GM20431 (cell line): ENCODE data around the gene DYNC1LI1.

Source experiments
- in situ Hi-C: fragments of 300-500 bp; cut with MseI, MboI; formaldehyde crosslinking; loops from one replicate; pipeline ENCODE4 v1.15.0; 2020; ENCODE audit warnings: low sequenced_read_pairs; ENCODE audit not compliant: unreplicated experiment

DYNC1LI1 gene

DNA sequence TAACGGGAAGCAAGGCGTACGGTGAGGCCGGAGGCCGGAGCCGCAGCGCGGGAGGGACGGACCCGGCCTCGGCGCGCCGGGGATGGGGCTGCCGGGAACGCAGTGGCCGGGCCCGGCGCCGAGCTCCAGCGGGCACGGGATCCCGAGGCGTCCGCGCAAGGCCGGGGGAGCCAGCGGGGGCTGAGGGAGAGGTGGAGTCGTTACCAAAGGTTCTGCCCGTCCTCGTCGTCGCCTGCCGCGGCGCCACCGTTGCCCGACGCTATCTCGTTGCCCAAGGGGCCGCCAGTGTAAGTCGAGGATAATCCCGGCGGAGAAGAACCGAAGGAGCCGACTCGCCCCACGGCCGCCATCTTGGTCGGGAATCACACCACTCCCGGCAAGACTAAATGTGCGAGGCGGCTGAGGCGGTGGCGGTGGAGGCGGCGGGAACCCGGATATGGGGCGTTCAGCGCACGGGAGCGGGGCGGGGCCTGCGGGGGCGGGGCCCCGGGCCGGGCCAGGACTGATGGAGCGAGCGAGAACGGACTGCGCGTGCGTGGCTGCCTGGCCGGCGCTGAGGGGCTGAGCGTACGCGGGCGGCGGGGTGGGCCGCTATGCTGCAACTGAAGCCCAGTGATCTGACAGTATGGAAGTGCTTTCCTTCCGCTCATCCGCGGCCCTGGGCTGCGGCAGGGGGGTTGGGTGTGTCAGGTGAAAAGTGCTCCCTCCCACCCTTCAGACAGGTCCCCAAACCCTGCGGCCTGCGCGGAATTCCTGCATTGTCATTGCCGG lies at the start of gene DYNC1LI1:
TSS of gene DYNC1LI1 (minus strand) at position 438 of the 771 bp plus-strand sequence. CDS start at position 350, 88 bp downstream.
- in situ Hi-C loops: no loop called here

GRCh38 chr3:32619395-32619794 lies 48.7 kb upstream of the DYNC1LI1 start:
- in situ Hi-C loops: no loop called here

DNA sequence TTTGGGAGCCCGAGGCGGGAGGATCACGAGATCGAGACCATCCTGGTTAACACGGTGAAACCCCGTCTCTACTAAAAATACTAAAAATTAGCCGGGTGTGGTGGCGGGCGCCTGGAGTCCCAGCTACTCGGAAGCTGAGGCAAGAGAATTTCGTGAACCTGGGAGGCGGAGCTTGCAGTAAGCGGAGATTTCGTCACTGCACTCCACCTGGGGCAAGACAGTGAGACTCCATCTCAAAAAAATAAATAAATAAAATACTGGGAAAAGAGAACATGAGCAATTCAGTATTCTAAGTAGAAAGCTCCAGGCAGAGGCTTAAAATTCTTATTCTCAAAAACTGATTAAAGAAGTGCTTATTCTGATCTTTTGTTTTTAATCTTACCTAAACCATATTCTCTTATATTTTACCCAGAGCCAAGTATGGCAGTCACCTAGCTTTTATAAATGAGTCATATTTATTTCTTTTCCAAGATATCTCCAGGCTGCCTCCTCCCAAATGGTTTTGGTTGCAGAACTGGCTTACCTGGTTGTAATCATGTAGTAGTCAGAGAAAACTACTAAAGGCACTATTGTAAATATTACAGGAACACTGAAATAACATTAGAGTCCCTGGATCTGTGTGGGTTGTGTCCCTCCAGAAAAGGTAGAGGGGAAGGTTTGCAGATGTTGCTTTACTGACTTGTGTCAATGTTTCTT lies 45.8 kb upstream of the DYNC1LI1 start:
- in situ Hi-C loops: no loop called here

GRCh38 chr3:32614956-32615355 lies 44.3 kb upstream of the DYNC1LI1 start:
- in situ Hi-C loops: no loop called here

GRCh38 chr3:32613183-32613582 lies 42.5 kb upstream of the DYNC1LI1 start:
- in situ Hi-C loops: no loop called here

- in situ Hi-C loops: no loop called here
These were observed 41.9 kb upstream of the DYNC1LI1 start for GRCh38 chr3:32612547-32612946.

DNA sequence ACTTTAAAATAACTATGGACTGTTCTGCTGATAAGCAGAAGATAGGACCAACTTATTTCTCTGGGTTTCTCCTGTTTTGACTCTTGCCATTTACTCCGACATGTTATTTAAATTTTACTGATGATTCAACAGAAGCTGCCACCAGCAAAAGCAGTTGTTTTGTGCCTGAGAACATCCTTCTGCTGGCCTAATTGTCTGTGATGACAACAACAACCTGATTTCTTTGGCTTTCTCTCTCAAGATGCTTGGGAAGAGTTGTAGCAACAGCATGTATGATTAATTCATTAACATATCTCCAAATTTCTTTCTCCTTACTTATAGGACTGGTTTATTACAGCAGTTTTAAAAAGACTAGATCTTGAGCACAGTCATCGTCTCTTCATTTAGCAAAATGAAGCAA lies 36.9 kb upstream of the DYNC1LI1 start:
- in situ Hi-C loops: no loop called here

DNA sequence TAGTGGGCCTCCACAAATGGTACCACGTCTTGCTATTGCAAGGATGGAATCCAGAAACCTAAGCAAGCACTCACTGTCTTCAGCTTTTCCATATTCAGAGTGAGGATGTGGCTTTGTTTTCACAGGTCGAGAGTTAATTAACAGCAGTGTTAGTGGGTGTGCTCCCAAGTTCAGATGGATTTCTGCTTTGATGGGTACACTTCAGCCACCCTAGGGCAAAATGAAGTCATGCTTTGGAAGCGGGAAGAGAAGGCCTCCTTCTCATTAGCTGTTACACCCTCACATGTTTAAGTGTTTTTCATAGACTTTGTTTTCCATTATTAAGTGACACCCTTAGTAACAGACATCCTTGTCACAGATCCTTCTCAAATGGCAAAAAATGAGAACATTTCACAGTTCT lies 36.3 kb upstream of the DYNC1LI1 start:
- in situ Hi-C loops: no loop called here

GRCh38 chr3:32606277-32606676 lies 35.6 kb upstream of the DYNC1LI1 start:
- in situ Hi-C loops: no loop called here

DNA sequence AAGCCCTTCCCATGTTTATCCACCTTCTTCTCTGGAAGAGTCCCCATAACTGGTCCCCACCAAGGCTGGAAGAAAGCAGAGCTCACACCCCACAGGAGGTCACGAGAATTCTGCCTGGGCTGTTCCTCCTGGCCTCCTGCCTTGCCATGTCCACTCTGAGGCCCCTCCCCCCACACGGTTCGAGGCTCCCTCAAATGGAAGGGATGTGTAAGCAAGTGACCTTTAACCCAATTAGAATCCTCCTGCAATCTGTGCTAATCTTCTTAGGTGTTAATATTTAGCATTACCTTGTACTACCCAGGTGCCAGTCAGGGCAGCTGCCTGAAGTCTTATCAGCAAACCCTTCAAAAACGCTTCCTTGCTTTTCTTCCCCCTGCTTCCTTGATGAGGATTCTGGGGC lies 32.4 kb upstream of the DYNC1LI1 start:
- in situ Hi-C loops: no loop called here

DNA sequence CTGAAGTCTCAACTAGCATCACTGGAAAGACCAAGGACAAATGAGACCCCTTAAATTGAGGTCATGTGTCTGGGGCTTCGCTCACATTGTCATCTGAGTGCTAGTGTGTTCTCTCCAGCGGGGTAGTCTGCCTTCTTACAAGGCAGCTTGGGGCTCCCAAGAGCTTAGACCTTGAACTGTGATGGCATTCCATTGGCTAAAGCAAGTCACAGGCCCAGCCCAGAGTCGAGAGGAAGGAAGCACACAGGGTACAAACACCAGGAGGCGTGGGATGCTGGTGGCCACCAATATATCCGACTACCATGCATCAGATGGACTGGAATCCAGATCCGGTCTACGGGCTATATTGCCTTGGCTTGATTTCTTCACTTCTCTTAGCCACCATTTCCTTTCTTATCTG lies 31.5 kb upstream of the DYNC1LI1 start:
- in situ Hi-C loops: no loop called here

GRCh38 chr3:32601722-32602121 lies 31.1 kb upstream of the DYNC1LI1 start:
- in situ Hi-C loops: no loop called here

- in situ Hi-C loops: no loop called here
These were observed 27.0 kb upstream of the DYNC1LI1 start for GRCh38 chr3:32597656-32598055.

DNA sequence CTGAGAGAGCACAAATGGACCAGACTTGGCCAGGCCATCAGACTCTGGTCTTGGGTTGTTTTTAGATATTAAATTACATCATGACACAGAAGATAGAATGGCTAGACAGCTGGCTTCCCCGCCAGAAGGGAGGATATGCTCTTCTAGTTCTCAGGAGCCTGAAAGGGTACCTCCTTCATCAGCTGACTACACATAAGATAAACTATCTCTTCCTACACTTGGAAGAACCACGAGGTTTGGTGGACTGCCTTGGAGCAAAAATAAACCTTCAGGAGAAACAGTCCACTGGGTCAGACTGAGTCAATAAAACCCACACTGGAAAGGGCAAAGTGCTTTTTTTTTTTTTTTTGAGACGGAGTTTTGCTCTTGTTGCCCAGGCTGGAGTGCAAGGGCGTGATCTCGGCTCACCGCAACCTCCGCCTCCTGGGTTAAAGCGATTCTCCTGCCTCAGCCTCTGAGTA lies 26.3 kb upstream of the DYNC1LI1 start:
- in situ Hi-C loops: no loop called here

- in situ Hi-C loops: no loop called here
These were observed 25.7 kb upstream of the DYNC1LI1 start for GRCh38 chr3:32596282-32596908.

DNA sequence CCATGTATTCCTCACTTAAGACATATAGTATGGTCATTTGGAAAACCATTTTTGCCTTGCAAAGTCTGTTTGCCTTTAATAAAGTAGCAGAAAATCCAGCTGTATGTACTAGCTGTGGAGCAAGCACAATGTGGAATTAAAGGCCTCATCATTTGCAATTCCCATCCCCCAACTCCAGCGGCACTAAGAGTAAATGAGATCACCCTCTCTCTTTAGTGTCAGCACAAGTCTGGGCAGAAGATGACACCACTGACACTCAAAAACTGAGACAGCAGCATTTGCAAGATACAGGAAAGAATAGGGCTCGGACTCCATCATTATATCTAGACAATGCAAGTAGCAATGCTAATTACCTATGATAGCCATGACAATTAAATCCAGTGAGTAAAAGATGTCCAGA lies 24.7 kb upstream of the DYNC1LI1 start:
- in situ Hi-C loops: no loop called here

DNA sequence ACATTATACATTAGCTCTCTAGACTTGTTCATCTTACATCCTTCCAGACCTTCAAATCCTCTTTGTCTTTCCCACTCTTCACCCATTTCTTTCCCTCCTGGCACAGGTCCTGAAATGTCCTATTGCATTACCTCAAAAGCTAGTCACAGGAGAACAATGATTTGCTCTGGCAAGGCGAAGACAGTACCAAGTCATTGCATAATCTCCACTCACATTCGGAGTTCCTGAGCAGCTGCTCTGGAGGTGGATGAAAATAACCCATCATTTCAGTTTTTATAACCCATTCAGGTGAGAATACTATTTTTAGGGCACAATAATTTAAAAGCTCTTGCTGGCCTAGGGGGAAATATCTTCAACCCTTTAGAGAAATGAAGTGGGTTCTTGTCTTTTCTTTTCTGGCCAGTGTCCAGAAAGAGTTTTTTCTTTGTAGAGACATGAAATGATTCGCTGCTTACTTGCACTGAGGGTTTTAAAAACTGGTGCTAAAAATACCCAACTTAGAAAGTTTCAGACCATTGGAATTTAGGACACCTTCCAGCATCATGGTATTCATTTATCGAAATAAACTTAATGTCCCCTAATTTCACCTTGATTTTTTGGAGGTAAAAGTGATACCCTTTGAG lies 23.4 kb upstream of the DYNC1LI1 start:
- in situ Hi-C loops: no loop called here

- in situ Hi-C loops: no loop called here
These were observed 22.2 kb upstream of the DYNC1LI1 start for GRCh38 chr3:32592696-32593353.

GRCh38 chr3:32592011-32592410 lies 21.4 kb upstream of the DYNC1LI1 start:
- in situ Hi-C loops: no loop called here

- in situ Hi-C loops: no loop called here
These were observed 20.5 kb upstream of the DYNC1LI1 start for GRCh38 chr3:32591186-32591585.
